NCI-H2196 (cell line): ENCODE data around the gene ARHGEF2.

ENCODE experiments used
- DNase-seq: peaks from one replicate; lab custom pipeline; 2025; ENCODE audit not compliant: unreplicated experiment; lab: John Stamatoyannopoulos, UW

ARHGEF2 gene

GRCh38 chr1:155973723-155974122 is 4.6 kb downstream of the ARHGEF2 start:
- DNase-seq: no peak

GRCh38 chr1:155971910-155972809 is 6.2 kb downstream of the ARHGEF2 start:
- no peak for DNase-seq

GRCh38 chr1:155970531-155971167 is 7.7 kb downstream of the ARHGEF2 start:
- DNase-seq: no peak

- no peak for DNase-seq
Measured at GRCh38 chr1:155969377-155969791, 9.0 kb downstream of the ARHGEF2 start.

- no peak for DNase-seq
Measured at GRCh38 chr1:155968670-155969069, 9.7 kb downstream of the ARHGEF2 start.

GRCh38 chr1:155968051-155968400 is 10.3 kb downstream of the ARHGEF2 start:
- DNase-seq: no peak

GRCh38 chr1:155967341-155968050 is 10.9 kb downstream of the ARHGEF2 start:
- no peak for DNase-seq

- DNase-seq: no peak
Measured at GRCh38 chr1:155966750-155967149, 11.6 kb downstream of the ARHGEF2 start.

- no peak for DNase-seq
Measured at GRCh38 chr1:155966135-155966534, 12.2 kb downstream of the ARHGEF2 start.

- DNase-seq: no peak
Measured at GRCh38 chr1:155964193-155964592, 14.2 kb downstream of the ARHGEF2 start.

GRCh38 chr1:155962599-155963211 is 15.6 kb downstream of the ARHGEF2 start:
- no peak for DNase-seq

GRCh38 chr1:155961937-155962336 is 16.4 kb downstream of the ARHGEF2 start:
- peak; percentile 43 for DNase-seq

GRCh38 chr1:155960081-155960745 is 18.1 kb downstream of the ARHGEF2 start:
- no peak for DNase-seq

GRCh38 chr1:155957411-155957915 is 20.9 kb downstream of the ARHGEF2 start:
- no peak for DNase-seq

- no peak for DNase-seq
Measured at GRCh38 chr1:155954645-155955044, 23.7 kb downstream of the ARHGEF2 start.

- no peak for DNase-seq
Measured at GRCh38 chr1:155952505-155952890, 25.8 kb downstream of the ARHGEF2 start.

- no peak for DNase-seq
Measured at GRCh38 chr1:155951753-155952504, 26.4 kb downstream of the ARHGEF2 start.

- DNase-seq: no peak
Measured at GRCh38 chr1:155950829-155951228, 27.5 kb downstream of the ARHGEF2 start.

- DNase-seq: no peak
Measured at GRCh38 chr1:155947741-155948140, 30.6 kb downstream of the ARHGEF2 start.

- no peak for DNase-seq
Measured at GRCh38 chr1:155947292-155947691, 31.1 kb downstream of the ARHGEF2 start.
